Lower lobe of right lung (tissue), 2 donors: ENCODE results near the gene ELMO2. TPM values are rescaled to one million over a fixed set of nuclear protein-coding genes. Genes with fewer than 3 reads are reported as not detected.
A peak's percentile ranks its signal among the peaks of the same experiment; 100 is the strongest.

Experiments used
- ATAC-seq, 2 donors: fragments of 200-7000 bp; cut with Tn5 transposase; one replicate each; pipeline ENCODE4 v1.9.1; 2020 to 2022; ENCODE audit warnings: mild to moderate bottlenecking in 2 of 2, moderate library complexity in 2 of 2
- DNase-seq: peaks from one replicate; pipeline ENCODE4 v3.0.0-alpha.2; 2020
- H3K27ac ChIP-seq: fragments of 200-600 bp; one replicate; pipeline ENCODE4 v1.8.0; 2022
- H3K27me3 ChIP-seq: fragments of 200-600 bp; one replicate; pipeline ENCODE4 v1.8.0; 2022; ENCODE audit warnings: low read depth
- H3K36me3 ChIP-seq: fragments of 200-600 bp; one replicate; pipeline ENCODE4 v1.8.0; 2022; ENCODE audit warnings: mild to moderate bottlenecking
- H3K4me1 ChIP-seq: fragments of 200-600 bp; one replicate; pipeline ENCODE4 v1.8.0; 2022
- H3K4me3 ChIP-seq: fragments of 200-600 bp; one replicate; pipeline ENCODE4 v1.8.0; 2022; ENCODE audit warnings: mild to moderate bottlenecking
- H3K9me3 ChIP-seq: fragments of 200-600 bp; one replicate; pipeline ENCODE4 v1.8.0; 2022
- CTCF ChIP-seq: fragments of 200-600 bp; IDR thresholded peaks from one replicate; pipeline ENCODE4 v1.8.0; 2022; ENCODE audit warnings: antibody characterized with exemption, mild to moderate bottlenecking
- intact Hi-C: fragments of 100-400 bp; cut with DNase I; formaldehyde crosslinking; loops from one replicate; pipeline ENCODE4 v1.11.0; 2022
- total RNA-seq: library from RNA; stranded (reverse); fragmentation: NEBNext Ultra II Directional; extraction: Animal tissue kit (Norgen Biotek cat#: 25700); gene quantifications from one replicate; pipeline ENCODE4 v1.2.1, GENCODE V29; 2021
- donor health status: DM: no; HTN: yes; CAD: no; lungs with severe emphysema.

ELMO2 gene
- total RNA-seq, 1 donor from 2014 or later: 61.9 TPM

DNA sequence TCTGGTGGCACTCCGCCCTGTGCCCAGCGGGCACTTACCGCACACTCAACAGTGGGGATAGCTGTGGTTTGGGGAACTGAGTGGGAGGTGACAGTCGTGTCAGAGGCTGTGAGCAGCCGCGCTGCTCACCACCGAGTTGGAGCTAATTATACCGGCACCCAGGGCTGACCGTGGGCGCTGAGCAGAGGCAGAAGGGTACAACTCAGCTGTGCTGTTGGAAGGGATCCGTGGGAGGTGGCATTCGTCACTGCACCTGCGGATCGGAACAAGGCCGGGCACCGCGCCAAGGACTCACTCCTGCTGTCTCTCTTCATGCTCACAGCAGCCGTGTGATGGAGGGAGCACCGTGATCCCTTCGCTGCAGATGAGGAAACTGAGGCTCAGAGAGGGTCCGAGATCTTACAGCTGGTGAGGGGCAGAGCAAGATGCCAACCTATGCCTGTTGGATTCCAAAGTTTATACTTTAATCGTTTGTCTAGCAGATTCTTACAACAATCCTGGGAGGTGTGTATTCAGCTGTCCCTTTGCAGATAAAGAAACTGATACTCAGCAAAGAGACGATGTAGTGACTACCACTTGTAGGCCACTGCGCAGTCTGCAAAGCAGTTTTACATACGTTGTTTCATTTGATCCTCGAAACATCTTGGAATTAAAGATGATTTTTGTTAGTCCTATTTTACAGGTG lies 713 bp upstream of the ELMO2 start:
- DNase-seq (peak; percentile 82), ATAC-seq (peak; percentile 62 to 65)
- peaks cover 53% of the 10 kb centered on the region for H3K4me1 ChIP-seq
- H3K36me3 ChIP-seq: no peaks in the 10 kb centered on the region
- no peaks in the 10 kb centered on the region for H3K27me3 ChIP-seq
- peak overlapping the region; percentile 93 for H3K27ac ChIP-seq
- no peaks in the 10 kb centered on the region for H3K9me3 ChIP-seq
- intact Hi-C loops: no loop called here
- peak overlapping the region; percentile 90 for H3K4me3 ChIP-seq
- no peak for TF ChIP-seq CTCF

DNA sequence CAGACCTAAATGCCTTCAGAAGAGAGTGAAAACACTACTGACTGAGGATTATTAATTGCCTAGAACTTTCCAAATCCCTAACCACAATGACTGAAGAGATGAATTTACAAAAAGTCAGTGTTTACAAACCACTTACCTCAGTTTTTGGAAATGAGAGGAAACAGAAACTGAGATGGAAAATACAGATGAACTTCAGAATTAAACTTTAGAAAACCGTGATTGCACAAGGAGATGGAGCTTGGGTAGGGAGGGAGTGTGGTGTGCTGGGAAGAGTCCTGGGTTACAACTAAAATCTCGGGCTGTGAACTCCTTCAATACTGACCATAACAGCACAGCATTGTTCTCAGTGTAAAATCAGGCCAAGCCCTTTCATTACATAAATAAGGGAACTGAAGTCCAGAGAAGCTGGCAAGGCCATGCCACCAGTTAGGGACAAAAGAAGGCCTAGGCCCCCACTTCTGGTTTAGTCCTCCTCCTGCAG lies 4.0 kb downstream of the ELMO2 start:
- no peaks in the 10 kb centered on the region for H3K27me3 ChIP-seq
- ATAC-seq (no peak), DNase-seq (no peak)
- H3K27ac ChIP-seq: peak overlapping the region; percentile 81
- intact Hi-C loops: no loop called here
- H3K36me3 ChIP-seq: peaks cover 17% of the 10 kb centered on the region
- H3K4me1 ChIP-seq: peaks cover 84% of the 10 kb centered on the region
- TF ChIP-seq CTCF: no peak
- no peaks in the 10 kb centered on the region for H3K9me3 ChIP-seq
- no peak overlapping the region for H3K4me3 ChIP-seq

DNA sequence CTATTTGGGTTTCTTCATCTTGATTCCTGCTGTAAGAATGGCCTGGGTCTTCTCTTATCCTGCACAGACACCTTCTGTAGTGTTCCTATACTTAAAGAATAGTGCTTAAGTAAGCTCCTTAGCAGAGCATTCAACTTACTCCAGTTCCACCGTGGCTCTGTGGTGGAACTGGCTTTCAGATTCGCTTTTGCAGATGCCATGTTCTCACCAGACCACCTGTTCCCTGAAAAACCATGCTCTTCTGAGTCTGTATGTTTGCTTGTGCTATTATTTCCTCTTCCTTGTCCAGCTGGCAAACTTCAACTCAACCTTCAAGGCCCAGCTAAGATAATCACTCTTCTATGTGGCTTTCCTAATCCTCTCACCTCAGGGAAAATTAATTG lies 4.9 kb downstream of the ELMO2 start:
- no peaks in the 10 kb centered on the region for H3K27me3 ChIP-seq
- ATAC-seq (no peak), DNase-seq (no peak)
- H3K4me1 ChIP-seq: peaks cover 84% of the 10 kb centered on the region
- H3K9me3 ChIP-seq: no peaks in the 10 kb centered on the region
- intact Hi-C loops: no loop called here
- H3K36me3 ChIP-seq: peaks cover 21% of the 10 kb centered on the region
- TF ChIP-seq CTCF: no peak
- H3K4me3 ChIP-seq: peak overlapping the region; percentile 29
- peak overlapping the region; percentile 81 for H3K27ac ChIP-seq

- H3K27ac ChIP-seq: peak overlapping the region; percentile 81
- H3K36me3 ChIP-seq: peaks cover 23% of the 10 kb centered on the region
- DNase-seq (no peak), ATAC-seq (peak; percentile 26 to 49)
- peak overlapping the region; percentile 29 for H3K4me3 ChIP-seq
- TF ChIP-seq CTCF: no peak
- no peaks in the 10 kb centered on the region for H3K27me3 ChIP-seq
- no peaks in the 10 kb centered on the region for H3K9me3 ChIP-seq
- H3K4me1 ChIP-seq: peaks cover 89% of the 10 kb centered on the region
- intact Hi-C loops: no loop called here
Measured at GRCh38 chr20:46400828-46401477, 5.5 kb downstream of the ELMO2 start.

GRCh38 chr20:46400253-46400652 lies 6.2 kb downstream of the ELMO2 start:
- H3K4me1 ChIP-seq: peaks cover 91% of the 10 kb centered on the region
- ATAC-seq (peak; percentile 86 to 89), DNase-seq (no peak)
- H3K27me3 ChIP-seq: no peaks in the 10 kb centered on the region
- TF ChIP-seq CTCF: no peak
- peak overlapping the region; percentile 29 for H3K4me3 ChIP-seq
- intact Hi-C loops: no loop called here
- H3K9me3 ChIP-seq: no peaks in the 10 kb centered on the region
- H3K27ac ChIP-seq: peak overlapping the region; percentile 81
- H3K36me3 ChIP-seq: peaks cover 27% of the 10 kb centered on the region
